SU-DHL-6 (cell line): Measurements from ENCODE around the gene GLOD5.

Experiments
- H2AFZ ChIP-seq: fragments of 200-600 bp; sonication (generic); 2 replicates; pipeline ENCODE4 v1.6.1; 2014; ENCODE audit warnings: low read depth, mild to moderate bottlenecking, moderate library complexity, mixed read lengths, antibody characterized with exemption, low read length; ENCODE audit not compliant: severe bottlenecking
- H3F3A ChIP-seq: fragments of 200-600 bp; shearing (Covaris generic); 2 replicates; pipeline ENCODE4 v1.6.0; 2016; ENCODE audit warnings: antibody characterized with exemption, mild to moderate bottlenecking; ENCODE audit not compliant: insufficient read depth
- H3K27ac ChIP-seq: fragments of 200-600 bp; sonication (generic); 2 replicates; pipeline ENCODE4 v1.5.1; 2016; ENCODE audit warnings: low read depth, mild to moderate bottlenecking, low read length, moderate library complexity, mixed read lengths
- H3K27me3 ChIP-seq: fragments of 200-600 bp; sonication (generic), shearing (Covaris generic); 2 replicates; pipeline ENCODE4 v1.6.0; 2014; ENCODE audit warnings: mild to moderate bottlenecking, low read length
- H3K36me3 ChIP-seq: fragments of 200-600 bp; sonication (generic); 2 replicates; pipeline ENCODE4 v1.6.1; 2014; ENCODE audit warnings: mild to moderate bottlenecking, low read length, mixed read lengths
- H3K4me2 ChIP-seq: fragments of 300-600, 200-600 bp; shearing (Covaris generic), sonication (generic); 2 replicates; pipeline ENCODE4 v1.6.0; 2014; ENCODE audit warnings: low read length, low read depth, mild to moderate bottlenecking; ENCODE audit not compliant: poor library complexity, severe bottlenecking
- H3K4me3 ChIP-seq: fragments of 200-600 bp; sonication (generic); 2 replicates; pipeline ENCODE4 v1.5.1; 2014; ENCODE audit warnings: antibody characterized with exemption, low read length, mild to moderate bottlenecking, mixed read lengths; ENCODE audit not compliant: insufficient read depth, poor library complexity, severe bottlenecking
- H3K79me2 ChIP-seq: fragments of 200-600 bp; sonication (generic); 2 replicates; pipeline ENCODE4 v1.6.1; 2014; ENCODE audit warnings: mild to moderate bottlenecking, low read length, moderate library complexity; ENCODE audit not compliant: insufficient read depth
- H3K9ac ChIP-seq: fragments of 200-600 bp; sonication (generic); 2 replicates; pipeline ENCODE4 v1.7.0; 2014; ENCODE audit warnings: mild to moderate bottlenecking, low read length
- H3K9me2 ChIP-seq: fragments of 200-600 bp; sonication (generic); replicated peaks from 2 replicates; pipeline ENCODE4 v1.6.1; 2014; ENCODE audit warnings: low read length; ENCODE audit not compliant: insufficient read depth
- H3K9me3 ChIP-seq: fragments of 200-600 bp; sonication (generic); 2 replicates; pipeline ENCODE4 v1.6.1; 2014; ENCODE audit warnings: low read length, mixed read lengths; ENCODE audit not compliant: insufficient read depth
- H4K20me1 ChIP-seq: fragments of 200-600 bp; sonication (generic); 2 replicates; pipeline ENCODE4 v1.6.1; 2014; ENCODE audit warnings: low read depth, mild to moderate bottlenecking, antibody characterized with exemption, low read length, moderate library complexity, mixed read lengths
- EZH2phosphoT487 ChIP-seq: fragments of 200-600 bp; sonication (generic), shearing (Covaris generic); conservative IDR thresholded peaks from 2 replicates; pipeline ENCODE4 v1.6.1; 2018; ENCODE audit warnings: mild to moderate bottlenecking, antibody characterized with exemption, low read length, moderate library complexity, mixed read lengths
- TF ChIP-seq, protein P1 (sequence below): fragments of 200-600 bp; sonication (generic); IDR thresholded peaks from one replicate; pipeline ENCODE4 v1.5.1; 2017; ENCODE audit warnings: antibody characterized with exemption, mild to moderate bottlenecking, low read length, moderate library complexity; ENCODE audit not compliant: insufficient read depth, poor library complexity, severe bottlenecking

The GLOD5 gene

DNA sequence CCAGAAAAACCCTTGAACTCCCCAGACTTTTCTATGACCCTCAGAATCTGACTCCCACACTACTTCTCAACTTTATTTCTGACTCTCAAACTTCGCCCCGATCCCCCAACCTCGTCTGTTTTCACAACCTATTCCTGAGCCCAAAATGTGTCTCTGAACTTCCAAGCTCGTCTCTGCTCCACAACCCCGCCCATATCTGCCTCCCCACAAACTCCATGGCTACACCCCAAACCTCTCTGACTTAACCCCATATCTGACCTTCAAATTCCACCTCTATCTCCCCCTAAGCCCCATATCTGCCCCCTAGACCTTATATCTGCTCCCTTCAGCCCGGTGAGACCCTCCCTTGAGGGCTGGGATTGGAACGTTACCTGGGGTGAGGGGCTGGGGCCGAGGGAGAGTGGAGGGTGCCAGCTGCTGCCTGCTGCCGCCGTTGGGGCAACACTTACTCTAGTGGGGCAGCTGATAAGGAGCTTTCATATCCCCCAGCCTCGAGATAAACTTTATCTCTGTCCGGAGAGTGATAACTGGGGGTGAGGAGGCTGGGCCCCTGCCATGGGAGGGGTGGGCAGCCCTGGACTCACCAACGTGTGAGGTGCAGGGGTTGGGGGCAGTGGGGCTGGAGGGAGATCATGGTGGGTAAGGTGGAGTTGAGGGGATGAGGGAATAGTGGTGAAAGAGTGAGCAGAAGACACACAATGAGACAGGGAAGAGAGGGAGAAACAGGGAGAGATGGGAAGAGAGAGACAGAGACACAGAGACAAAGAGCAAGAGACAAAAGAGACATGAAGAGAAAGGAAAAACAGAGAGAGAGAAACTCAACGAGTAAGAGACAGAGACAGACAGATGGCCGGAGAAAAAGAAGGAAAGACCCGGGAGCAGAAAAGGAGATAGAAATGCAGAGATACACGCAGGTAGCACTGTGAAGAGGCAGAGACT lies 26.2 kb downstream of the GLOD5 start:
- no peak overlapping the region for H2AFZ ChIP-seq
- no peaks in the 10 kb centered on the region for H3F3A ChIP-seq
- TF ChIP-seq EZH2phosphoT487 = no peak
- TF ChIP-seq, protein P1, sequence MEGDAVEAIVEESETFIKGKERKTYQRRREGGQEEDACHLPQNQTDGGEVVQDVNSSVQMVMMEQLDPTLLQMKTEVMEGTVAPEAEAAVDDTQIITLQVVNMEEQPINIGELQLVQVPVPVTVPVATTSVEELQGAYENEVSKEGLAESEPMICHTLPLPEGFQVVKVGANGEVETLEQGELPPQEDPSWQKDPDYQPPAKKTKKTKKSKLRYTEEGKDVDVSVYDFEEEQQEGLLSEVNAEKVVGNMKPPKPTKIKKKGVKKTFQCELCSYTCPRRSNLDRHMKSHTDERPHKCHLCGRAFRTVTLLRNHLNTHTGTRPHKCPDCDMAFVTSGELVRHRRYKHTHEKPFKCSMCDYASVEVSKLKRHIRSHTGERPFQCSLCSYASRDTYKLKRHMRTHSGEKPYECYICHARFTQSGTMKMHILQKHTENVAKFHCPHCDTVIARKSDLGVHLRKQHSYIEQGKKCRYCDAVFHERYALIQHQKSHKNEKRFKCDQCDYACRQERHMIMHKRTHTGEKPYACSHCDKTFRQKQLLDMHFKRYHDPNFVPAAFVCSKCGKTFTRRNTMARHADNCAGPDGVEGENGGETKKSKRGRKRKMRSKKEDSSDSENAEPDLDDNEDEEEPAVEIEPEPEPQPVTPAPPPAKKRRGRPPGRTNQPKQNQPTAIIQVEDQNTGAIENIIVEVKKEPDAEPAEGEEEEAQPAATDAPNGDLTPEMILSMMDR = no peak

DNA sequence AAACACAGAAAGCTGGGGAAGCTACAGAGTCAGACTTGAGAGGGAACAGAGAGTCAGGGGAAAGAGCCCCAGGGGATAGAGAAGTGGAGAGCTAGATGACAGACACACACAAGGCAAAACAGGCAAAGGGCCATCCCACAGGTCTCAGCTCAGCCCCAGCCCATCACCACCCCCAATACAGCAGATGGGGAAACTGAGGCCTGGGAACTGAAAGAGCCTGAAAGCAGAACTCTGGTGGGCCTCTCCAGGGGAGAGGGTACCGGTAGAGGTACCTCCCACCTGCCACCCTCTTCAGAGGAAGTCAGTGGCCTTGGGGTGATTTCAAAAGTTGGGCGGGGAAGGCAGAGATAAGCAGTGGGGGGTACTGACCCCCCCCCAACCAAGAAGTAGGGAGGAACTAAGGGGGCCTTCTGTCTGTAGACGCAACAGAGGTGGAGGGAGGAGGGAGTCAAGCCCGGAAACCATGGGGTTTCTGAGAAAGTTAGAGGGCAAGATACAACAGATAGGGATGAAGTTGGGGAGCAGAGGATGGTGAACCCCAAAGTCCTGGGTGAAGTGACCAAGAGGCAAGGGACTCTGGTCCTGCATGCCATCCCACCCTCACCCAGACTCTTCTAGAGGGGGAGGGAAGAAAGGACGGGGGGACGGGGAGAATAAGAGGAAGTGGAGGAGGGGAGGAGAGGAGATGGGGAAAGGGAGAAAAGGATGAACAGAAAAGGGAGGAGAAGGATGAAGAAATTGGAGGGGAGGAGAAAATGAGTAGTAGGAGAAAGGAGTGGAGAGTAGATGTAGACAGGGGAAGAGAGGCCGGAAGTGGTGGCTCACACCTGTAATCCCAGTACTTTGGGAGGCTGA lies 28.0 kb downstream of the GLOD5 start:
- TF ChIP-seq EZH2phosphoT487 = no peak
- TF ChIP-seq, protein P1 = no peak
- Histone ChIP-seq H3K79me2 (no peaks in the 10 kb centered on the region), H3K9me2 (no peaks in the 10 kb centered on the region), H4K20me1 (no peaks in the 10 kb centered on the region), H3F3A (no peaks in the 10 kb centered on the region), H3K9me3 (no peaks in the 10 kb centered on the region), H2AFZ (no peak overlapping the region), H3K9ac (no peak overlapping the region), H3K4me2 (no peak overlapping the region), H3K4me3 (no peak overlapping the region), H3K27me3 (no peaks in the 10 kb centered on the region), H3K36me3 (no peaks in the 10 kb centered on the region), H3K27ac (no peak overlapping the region)

More for the DNA sequence above, 26.2 kb downstream of the GLOD5 start:
- Histone ChIP-seq H3K9me3 (no peaks in the 10 kb centered on the region), H3K79me2 (no peaks in the 10 kb centered on the region), H3K27ac (no peak overlapping the region), H3K36me3 (no peaks in the 10 kb centered on the region), H3K4me2 (no peak overlapping the region), H3K27me3 (no peaks in the 10 kb centered on the region), H3K9me2 (no peaks in the 10 kb centered on the region), H4K20me1 (no peaks in the 10 kb centered on the region), H3K9ac (no peak overlapping the region), H3K4me3 (no peak overlapping the region)

DNA sequence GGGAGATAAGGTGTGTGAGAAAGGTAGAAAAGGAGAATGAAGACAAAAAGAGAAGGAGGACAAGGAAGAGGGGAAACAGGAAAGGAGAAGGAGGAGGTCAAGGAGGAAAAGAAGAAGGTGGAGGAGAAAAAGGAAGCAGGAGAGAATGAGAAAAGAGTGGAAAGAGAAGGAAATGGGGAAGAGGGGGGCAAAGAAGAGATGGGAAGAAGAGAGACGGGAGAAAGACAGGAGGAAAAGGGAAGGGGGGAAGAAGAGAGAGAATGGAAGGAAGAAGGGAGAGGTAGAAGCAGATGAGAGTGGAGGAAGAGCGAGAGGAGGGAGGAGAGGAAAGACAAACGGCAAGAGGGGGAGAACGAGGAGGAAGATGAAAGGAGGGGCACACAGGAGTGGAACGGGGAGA lies 28.9 kb downstream of the GLOD5 start:
- H3K79me2 ChIP-seq = no peaks in the 10 kb centered on the region
- no peaks in the 10 kb centered on the region for H3K27me3 ChIP-seq
- H3F3A ChIP-seq = no peaks in the 10 kb centered on the region
- no peaks in the 10 kb centered on the region for H3K9me3 ChIP-seq
- H3K9ac ChIP-seq = no peak overlapping the region
- H4K20me1 ChIP-seq = no peaks in the 10 kb centered on the region
- H3K4me3 ChIP-seq = no peak overlapping the region
- no peak overlapping the region for H3K4me2 ChIP-seq
- no peaks in the 10 kb centered on the region for H3K36me3 ChIP-seq
- H2AFZ ChIP-seq = no peak overlapping the region
- TF ChIP-seq EZH2phosphoT487 = no peak
- TF ChIP-seq, protein P1 = no peak
- H3K9me2 ChIP-seq = no peaks in the 10 kb centered on the region
- H3K27ac ChIP-seq = no peak overlapping the region
